ENCODE measurements around the gene PDXK. TPM values are rescaled to one million over a fixed set of nuclear protein-coding genes. Genes with fewer than 3 reads are reported as not detected.
"Not testable (repeated sequence)": the region's sequence is repeated elsewhere in the genome, so short reads cannot be mapped to it uniquely, and the experiment has no call there.

The PDXK gene
- total RNA-seq, 4 donors from 2014 or later, result 42.9 to 114 (median 82.0) TPM

DNA sequence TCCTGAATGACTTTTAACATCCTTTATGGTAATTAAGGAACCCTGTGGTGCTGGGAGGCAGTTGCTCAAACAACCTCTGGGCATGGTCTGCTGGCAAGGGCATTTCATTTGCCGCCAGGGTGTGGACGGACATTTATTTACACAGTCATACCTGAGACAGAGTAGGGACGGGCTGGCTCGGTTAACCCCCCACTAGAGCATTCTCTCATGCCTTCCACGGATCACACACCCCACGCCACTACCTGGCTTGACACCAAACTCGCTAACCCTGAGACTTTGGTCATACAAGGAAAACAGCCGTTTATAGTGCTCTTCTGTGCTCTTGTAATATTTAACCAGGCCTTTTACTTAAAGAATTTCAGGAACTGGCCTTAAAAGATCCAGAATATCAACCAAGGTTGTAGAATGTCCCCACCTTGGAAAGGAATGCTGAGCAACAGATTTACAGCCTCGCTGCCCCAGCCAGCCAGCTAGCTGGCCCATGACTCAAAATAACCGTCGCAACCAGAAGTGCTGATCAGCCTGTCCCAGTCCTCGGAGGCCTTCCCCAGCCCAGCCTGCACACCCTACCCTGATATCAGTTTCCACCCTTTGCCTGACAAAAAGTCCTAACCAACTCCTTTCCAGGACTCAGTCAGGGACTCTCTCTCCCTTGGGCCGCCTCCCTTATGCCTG is 6.5 kb upstream of the PDXK start:
- intact Hi-C loops (cut with DNase I), result no loop called here
- peaks cover 0 to 29% (median 4%) of the 10 kb centered on the region in 3 donors for H3K4me1 ChIP-seq
- H3K36me3 ChIP-seq, result no peaks in the 10 kb centered on the region
- peak overlapping the region; percentile 74 to 91 (median 86) for H3K27ac ChIP-seq
- 42 to 47% methylated on average over 12 to 13 of the region's 13 CpGs for WGBS, 2 donors
- no peak for TF ChIP-seq CTCF (IDR thresholded peaks at IDR 0.05)
- TF ChIP-seq POLR2A (IDR thresholded peaks at IDR 0.05), result no peak
- H3K27me3 ChIP-seq, result no peaks in the 10 kb centered on the region
- DNase-seq, result no peak
- peak overlapping the region in 3 of 4 donors; percentile 28 to 44 (median 29) for H3K4me3 ChIP-seq
- no peaks in the 10 kb centered on the region for H3K9me3 ChIP-seq

- Histone ChIP-seq H3K4me1 (peaks cover 2 to 35% (median 5%) of the 10 kb centered on the region in 3 donors), H3K27ac (peak overlapping the region in 3 of 4 donors; percentile 74 to 91 (median 89))
- H3K36me3 ChIP-seq; intact Hi-C loops (cut with DNase I); DNase-seq; H3K9me3 ChIP-seq; H3K4me3 ChIP-seq; H3K27me3 ChIP-seq: not testable (repeated sequence)
- 80 to 89% methylated on average over 5 to 6 of the region's 6 CpGs for WGBS, 2 donors
Observed at GRCh38 chr21:43713123-43713522, 5.8 kb upstream of the PDXK start.

GRCh38 chr21:43716376-43717165 is 2.4 kb upstream of the PDXK start:
- H3K27me3 ChIP-seq, result no peaks in the 10 kb centered on the region
- no peaks in the 10 kb centered on the region for H3K9me3 ChIP-seq
- TF ChIP-seq POLR2A (IDR thresholded peaks at IDR 0.05) (no peak), CTCF (IDR thresholded peaks at IDR 0.05) (no peak)
- no peaks in the 10 kb centered on the region for H3K36me3 ChIP-seq
- intact Hi-C loops (cut with DNase I), result no loop called here
- no peak for DNase-seq
- peaks cover 22 to 55% (median 25%) of the 10 kb centered on the region in 3 donors for H3K4me1 ChIP-seq
- H3K4me3 ChIP-seq, result no peak overlapping the region
- WGBS, 2 donors, result 69 to 70% methylated on average over 6 to 11 of the region's 12 CpGs
- peak overlapping the region in 1 of 4 donors; percentile 47 for H3K27ac ChIP-seq

DNA sequence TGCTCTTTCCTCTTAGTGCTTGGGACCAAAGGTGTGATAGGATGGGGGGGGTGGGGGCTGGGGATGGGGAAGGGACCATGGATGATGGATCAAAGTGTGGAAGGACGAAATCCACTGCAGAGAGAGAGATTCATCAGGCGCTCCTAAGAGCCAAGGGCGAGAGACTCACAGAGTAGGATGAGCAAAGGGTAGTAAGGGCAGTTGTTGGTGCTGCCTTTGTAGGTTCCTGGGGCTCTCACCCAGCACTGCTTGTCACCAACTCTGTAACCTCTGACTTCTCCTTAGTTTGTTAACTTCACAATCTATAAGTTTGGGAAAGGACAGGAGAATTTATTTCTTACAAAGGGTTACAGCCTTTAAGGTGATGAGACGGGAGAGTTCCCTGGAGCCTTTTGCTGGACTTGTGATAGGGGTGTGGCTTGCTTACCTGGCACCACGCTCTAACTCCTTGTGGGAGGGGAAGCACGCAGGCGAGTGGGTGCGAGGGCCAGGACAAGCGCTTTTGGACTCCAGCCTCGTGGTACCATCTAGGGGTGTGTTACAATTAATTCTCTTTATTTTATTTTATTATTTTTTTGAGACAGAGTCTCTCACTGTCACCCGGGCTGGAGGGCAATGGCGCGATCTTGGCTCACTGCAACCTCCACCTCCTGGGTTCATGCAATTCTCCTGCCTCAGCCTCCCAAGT is 1.6 kb upstream of the PDXK start:
- H3K27ac ChIP-seq, result peak overlapping the region in 2 of 4 donors; percentile 29 to 47
- 72% methylated on average over 13 of the region's 13 CpGs for WGBS, 2 donors
- no peak for DNase-seq
- H3K4me1 ChIP-seq, result peaks cover 30 to 55% (median 30%) of the 10 kb centered on the region in 3 donors
- no peak overlapping the region for H3K4me3 ChIP-seq
- no peaks in the 10 kb centered on the region for H3K27me3 ChIP-seq
- no peak for TF ChIP-seq CTCF (IDR thresholded peaks at IDR 0.05)
- no peak for TF ChIP-seq POLR2A (IDR thresholded peaks at IDR 0.05)
- no peaks in the 10 kb centered on the region for H3K9me3 ChIP-seq
- no peaks in the 10 kb centered on the region for H3K36me3 ChIP-seq
- intact Hi-C loops (cut with DNase I), result no loop called here

- WGBS, 2 donors, result 60 to 74% methylated on average over 15 to 17 of the region's 70 CpGs
- H3K27ac ChIP-seq, result peak overlapping the region; percentile 74 to 96 (median 94)
- no peak for DNase-seq
- peak overlapping the region; percentile 69 to 96 (median 90) for H3K4me3 ChIP-seq
- TF ChIP-seq POLR2A (IDR thresholded peaks at IDR 0.05) (no peak), CTCF (IDR thresholded peaks at IDR 0.05) (no peak)
- intact Hi-C loops (cut with DNase I), result no loop called here
- H3K4me1 ChIP-seq, result peaks cover 32 to 50% (median 33%) of the 10 kb centered on the region in 3 donors
- H3K27me3 ChIP-seq, result no peaks in the 10 kb centered on the region
- H3K36me3 ChIP-seq, result peaks cover 0 to 2% (median 0%) of the 10 kb centered on the region in 3 donors
- no peaks in the 10 kb centered on the region for H3K9me3 ChIP-seq
Observed at GRCh38 chr21:43717967-43718871, 710 bp upstream of the PDXK start.
